Measurements from ENCODE around the gene HK1. TPM values are rescaled to one million over a fixed set of nuclear protein-coding genes. Genes with fewer than 3 reads are reported as not detected.
A peak's percentile ranks its signal among the peaks of the same experiment; 100 is the strongest.

The HK1 gene
- total RNA-seq, 4 donors from 2014 or later = 17.9 to 77.6 (median 43.6) TPM

DNA sequence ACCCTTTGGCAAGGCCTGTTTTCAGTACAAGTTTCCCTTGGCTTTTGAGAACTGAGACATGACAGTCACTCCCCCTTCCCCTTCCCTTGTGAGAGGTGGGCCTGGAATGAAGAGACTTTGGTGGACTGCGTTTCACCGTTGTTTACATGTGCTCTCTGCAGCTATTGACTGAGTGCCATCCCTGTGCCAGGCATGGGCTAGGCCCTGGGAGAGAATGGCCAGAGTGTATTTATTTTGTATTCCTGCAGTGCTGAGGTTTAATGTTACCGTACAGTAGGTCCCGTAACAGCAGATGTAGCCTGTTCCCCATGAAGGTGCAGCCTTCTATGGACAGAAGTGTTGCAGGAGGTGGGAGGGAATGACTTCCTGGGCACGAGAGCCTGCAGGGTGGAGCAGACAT, 88.4 kb downstream of the HK1 start:
- H3K9me3 ChIP-seq = no peaks in the 10 kb centered on the region
- H3K36me3 ChIP-seq = no peaks in the 10 kb centered on the region
- intact Hi-C loops (cut with DNase I; ENCODE audit: low total_unique reads) = no loop called here
- no peak overlapping the region for H3K4me3 ChIP-seq
- no peaks in the 10 kb centered on the region for H3K27me3 ChIP-seq
- no peak overlapping the region for H3K27ac ChIP-seq
- DNase-seq = no peak
- H3K4me1 ChIP-seq = no peaks in the 10 kb centered on the region
- no peak for TF ChIP-seq POLR2A (IDR thresholded peaks at IDR 0.05)
- TF ChIP-seq, protein P1, sequence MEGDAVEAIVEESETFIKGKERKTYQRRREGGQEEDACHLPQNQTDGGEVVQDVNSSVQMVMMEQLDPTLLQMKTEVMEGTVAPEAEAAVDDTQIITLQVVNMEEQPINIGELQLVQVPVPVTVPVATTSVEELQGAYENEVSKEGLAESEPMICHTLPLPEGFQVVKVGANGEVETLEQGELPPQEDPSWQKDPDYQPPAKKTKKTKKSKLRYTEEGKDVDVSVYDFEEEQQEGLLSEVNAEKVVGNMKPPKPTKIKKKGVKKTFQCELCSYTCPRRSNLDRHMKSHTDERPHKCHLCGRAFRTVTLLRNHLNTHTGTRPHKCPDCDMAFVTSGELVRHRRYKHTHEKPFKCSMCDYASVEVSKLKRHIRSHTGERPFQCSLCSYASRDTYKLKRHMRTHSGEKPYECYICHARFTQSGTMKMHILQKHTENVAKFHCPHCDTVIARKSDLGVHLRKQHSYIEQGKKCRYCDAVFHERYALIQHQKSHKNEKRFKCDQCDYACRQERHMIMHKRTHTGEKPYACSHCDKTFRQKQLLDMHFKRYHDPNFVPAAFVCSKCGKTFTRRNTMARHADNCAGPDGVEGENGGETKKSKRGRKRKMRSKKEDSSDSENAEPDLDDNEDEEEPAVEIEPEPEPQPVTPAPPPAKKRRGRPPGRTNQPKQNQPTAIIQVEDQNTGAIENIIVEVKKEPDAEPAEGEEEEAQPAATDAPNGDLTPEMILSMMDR (IDR thresholded peaks at IDR 0.05) = no peak

DNA sequence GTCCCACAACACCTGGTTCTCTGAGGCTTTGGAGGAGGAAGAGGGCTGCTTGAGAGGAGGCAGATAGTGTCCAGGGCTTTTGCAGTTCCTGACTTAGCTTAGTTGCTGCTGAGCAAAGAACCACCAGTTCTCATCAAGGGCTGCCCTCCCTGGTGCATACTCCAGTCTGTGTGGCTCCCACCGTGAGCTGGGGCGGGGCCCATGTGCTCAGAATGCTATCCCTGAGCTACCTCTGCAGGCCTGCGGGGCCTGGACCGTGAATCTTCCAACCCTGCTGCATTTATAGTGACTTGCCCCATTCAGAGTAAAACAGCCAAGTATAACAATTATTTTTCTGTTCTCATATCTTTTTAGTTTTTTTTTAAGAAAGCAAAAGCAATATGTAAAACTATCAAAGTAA, 89.2 kb downstream of the HK1 start:
- intact Hi-C loops (cut with DNase I; ENCODE audit: low total_unique reads) = no loop called here
- Histone ChIP-seq H3K9me3 (no peaks in the 10 kb centered on the region), H3K27ac (no peak overlapping the region), H3K27me3 (no peaks in the 10 kb centered on the region), H3K4me3 (no peak overlapping the region), H3K36me3 (no peaks in the 10 kb centered on the region), H3K4me1 (no peaks in the 10 kb centered on the region)
- no peak for DNase-seq
- TF ChIP-seq POLR2A (IDR thresholded peaks at IDR 0.05) = no peak
- TF ChIP-seq, protein P1 (IDR thresholded peaks at IDR 0.05) = no peak

DNA sequence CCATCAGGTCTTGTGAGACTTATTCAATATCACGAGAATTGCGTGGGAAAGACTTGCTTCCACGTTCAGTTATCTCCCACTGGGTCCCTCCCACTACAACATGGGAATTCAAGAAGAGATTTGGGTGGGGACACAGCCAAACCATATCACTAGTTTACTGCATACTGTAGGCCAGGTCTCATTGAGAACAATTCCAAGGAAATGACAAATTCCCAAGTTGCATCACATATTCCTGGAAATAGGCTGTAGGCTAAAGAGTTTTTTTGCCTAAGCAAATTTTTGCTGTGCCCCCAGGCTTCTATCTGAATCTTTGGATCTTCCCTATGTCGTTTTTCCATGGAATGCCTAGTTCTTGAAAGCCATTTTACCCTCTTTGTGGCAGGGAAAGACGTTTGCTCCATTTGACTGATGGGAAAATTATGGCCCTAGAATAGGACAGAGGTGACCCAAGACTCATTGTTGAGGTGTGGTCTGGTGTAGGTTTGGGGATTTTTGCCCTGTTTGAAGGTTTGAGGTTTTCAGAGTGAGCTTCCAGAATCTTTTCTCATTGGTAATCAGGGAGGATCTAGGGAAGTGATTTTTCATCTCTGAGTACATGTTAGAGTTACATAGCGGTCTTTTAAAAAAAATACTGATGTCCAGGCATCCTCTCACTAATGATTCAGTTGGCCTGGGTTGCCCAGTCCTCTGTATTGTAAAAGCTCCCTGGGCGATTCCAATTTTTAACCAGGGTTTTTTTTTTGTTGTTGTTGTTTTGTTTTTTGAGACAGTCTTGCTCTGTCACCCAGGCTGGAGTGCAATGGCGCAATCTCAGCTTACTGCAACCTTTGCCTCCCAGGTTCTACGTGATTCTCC, 94.1 kb downstream of the HK1 start:
- Histone ChIP-seq H3K27me3 (no peaks in the 10 kb centered on the region), H3K36me3 (no peaks in the 10 kb centered on the region), H3K27ac (no peak overlapping the region), H3K4me3 (no peak overlapping the region), H3K4me1 (peaks cover 0 to 12% of the 10 kb centered on the region in 2 donors), H3K9me3 (no peaks in the 10 kb centered on the region)
- intact Hi-C loops (cut with DNase I; ENCODE audit: low total_unique reads) = no loop called here
- TF ChIP-seq, protein P1 (IDR thresholded peaks at IDR 0.05) = no peak
- TF ChIP-seq POLR2A (IDR thresholded peaks at IDR 0.05) = no peak
- DNase-seq = no peak

DNA sequence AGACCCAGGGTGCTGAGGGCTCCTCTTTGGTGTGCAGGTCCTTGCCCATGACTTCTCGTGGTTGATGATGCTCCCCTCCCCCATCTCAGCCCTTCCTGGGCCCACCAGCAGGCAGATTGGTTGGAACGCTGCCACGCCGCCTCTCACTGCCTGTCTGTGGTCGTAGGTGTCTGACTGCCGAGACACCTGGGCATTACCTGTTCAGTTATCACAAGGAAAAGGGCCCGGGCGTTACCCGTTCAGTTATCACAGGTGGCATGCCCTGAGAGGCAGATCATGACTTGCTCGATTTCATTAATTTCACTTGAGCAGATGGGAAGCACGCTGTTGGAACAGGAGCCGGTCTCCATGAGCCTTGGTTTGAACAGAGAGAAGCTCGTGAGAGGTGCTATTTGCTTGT, 95.9 kb downstream of the HK1 start:
- H3K27ac ChIP-seq = peak overlapping the region in 1 of 2 donors; percentile 64
- TF ChIP-seq, protein P1 (IDR thresholded peaks at IDR 0.05) = no peak
- TF ChIP-seq POLR2A (IDR thresholded peaks at IDR 0.05) = no peak
- no peaks in the 10 kb centered on the region for H3K27me3 ChIP-seq
- peaks cover 0 to 12% of the 10 kb centered on the region in 2 donors for H3K4me1 ChIP-seq
- no peak overlapping the region for H3K4me3 ChIP-seq
- H3K9me3 ChIP-seq = no peaks in the 10 kb centered on the region
- DNase-seq = no peak
- intact Hi-C loops (cut with DNase I; ENCODE audit: low total_unique reads) = no loop called here
- H3K36me3 ChIP-seq = no peaks in the 10 kb centered on the region

DNA sequence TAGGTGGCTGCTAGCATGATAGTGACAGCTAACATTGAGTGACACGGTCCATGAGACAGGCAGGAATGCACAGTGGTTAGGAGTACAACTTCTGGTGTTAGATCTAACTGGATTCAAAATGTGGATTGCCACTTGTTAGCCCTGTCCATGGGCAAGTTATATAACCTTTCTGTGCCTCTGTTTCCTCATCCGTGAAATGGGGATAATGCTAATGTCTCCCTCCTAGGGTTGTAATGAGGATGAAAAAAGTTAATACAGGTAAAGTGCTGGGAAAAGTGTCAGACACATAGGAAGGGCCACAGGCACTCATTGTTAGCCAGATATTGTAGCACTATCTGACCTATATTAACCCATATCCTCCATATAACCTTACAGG, 96.6 kb downstream of the HK1 start:
- intact Hi-C loops (cut with DNase I; ENCODE audit: low total_unique reads) = no loop called here
- TF ChIP-seq, protein P1 (IDR thresholded peaks at IDR 0.05) = no peak
- no peak for TF ChIP-seq POLR2A (IDR thresholded peaks at IDR 0.05)
- Histone ChIP-seq H3K9me3 (no peaks in the 10 kb centered on the region), H3K27ac (peak overlapping the region; percentile 39 to 64), H3K4me1 (peaks cover 0 to 12% of the 10 kb centered on the region in 2 donors), H3K27me3 (no peaks in the 10 kb centered on the region), H3K4me3 (no peak overlapping the region), H3K36me3 (no peaks in the 10 kb centered on the region)
- no peak for DNase-seq

Measured in uterus (tissue), 4 donors.